Thoracic aorta (tissue), 2 donors: Measurements from ENCODE around the gene LRRN2. TPM values are rescaled to one million over a fixed set of nuclear protein-coding genes. Genes with fewer than 3 reads are reported as not detected.

Source experiments
- ATAC-seq: fragments of 150-250 bp; one replicate; pipeline ENCODE4 v1.8.0; 2017; ENCODE audit warnings: low read depth; ENCODE audit not compliant: insufficient number of reproducible peaks, low FRiP score
- DNase-seq: peaks from one replicate; pipeline ENCODE4 v3.0.0-alpha.2; 2020; ENCODE audit warnings: low spot score
- H3K27ac ChIP-seq, 2 donors: fragments of 200-600 bp; sonication (generic); 1 replicate in 1 of 2; 2 replicates in 1 of 2; pipeline ENCODE4 v1.5.1; 2016; ENCODE audit warnings: mild to moderate bottlenecking in 2 of 2, moderate library complexity in 2 of 2
- H3K27me3 ChIP-seq: fragments of 200-600 bp; sonication (generic); replicated peaks from 2 replicates; pipeline ENCODE4 v1.6.0; 2016; ENCODE audit warnings: mild to moderate bottlenecking; ENCODE audit not compliant: insufficient read depth
- H3K36me3 ChIP-seq: fragments of 200-600 bp; sonication (generic); one replicate; pipeline ENCODE4 v1.5.1; 2016
- H3K4me1 ChIP-seq, 2 donors: fragments of 200-600 bp; sonication (generic); 1 replicate in 1 of 2; 2 replicates in 1 of 2; pipeline versions ENCODE4 v1.5.1 to v1.6.0; 2016; ENCODE audit warnings: low read depth in 2 of 2, mild to moderate bottlenecking in 1 of 2; ENCODE audit not compliant: control insufficient read depth in 1 of 2
- H3K4me3 ChIP-seq: fragments of 200-600 bp; sonication (generic); 2 replicates; pipeline ENCODE4 v1.5.1; 2016; ENCODE audit warnings: mild to moderate bottlenecking
- H3K9me3 ChIP-seq: fragments of 200-600 bp; sonication (generic); 2 replicates; pipeline ENCODE4 v1.5.1; 2016
- total RNA-seq, 2 donors: library from RNA; depleted of rRNA; stranded (reverse); fragments of >200 nt; gene quantifications; one replicate each; pipeline versions ENCODE4 v1.1.0 to v1.2.3, GENCODE V29; 2016
- TF ChIP-seq, protein P1 (sequence below): fragments of 200-600 bp; sonication (generic); IDR thresholded peaks from one replicate; pipeline ENCODE4 v1.5.1; 2019; ENCODE audit warnings: antibody characterized with exemption

LRRN2 gene
- total RNA-seq, 2 donors from 2014 or later: 0.63 to 0.81 TPM

DNA sequence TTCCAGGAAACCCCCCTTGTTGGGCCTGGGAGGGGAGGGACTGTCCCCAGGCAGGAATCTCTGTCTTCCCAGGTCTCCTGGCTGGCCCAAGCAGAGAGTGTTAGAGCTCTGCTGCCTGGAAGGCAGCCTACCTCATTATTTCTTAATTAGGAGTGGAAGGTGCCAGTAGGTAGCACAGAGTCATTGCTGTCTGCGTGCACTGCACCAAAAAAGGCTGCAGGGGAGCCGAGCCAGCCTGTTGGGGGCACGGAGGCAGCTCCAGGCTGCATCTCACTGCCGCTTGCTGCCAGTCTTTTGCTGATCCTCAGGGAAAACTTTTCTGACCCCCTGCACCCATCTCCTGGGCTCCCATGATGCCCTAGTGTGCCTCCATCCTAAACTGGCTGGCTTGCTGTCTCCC, 58.1 kb downstream of the LRRN2 start:
- Histone ChIP-seq H3K36me3 (no peaks in the 10 kb centered on the region), H3K4me3 (no peak overlapping the region), H3K27me3 (no peaks in the 10 kb centered on the region), H3K4me1 (no peaks in the 10 kb centered on the region), H3K9me3 (no peaks in the 10 kb centered on the region), H3K27ac (no peak overlapping the region)
- ATAC-seq (no peak), DNase-seq (no peak)
- TF ChIP-seq, protein P1, sequence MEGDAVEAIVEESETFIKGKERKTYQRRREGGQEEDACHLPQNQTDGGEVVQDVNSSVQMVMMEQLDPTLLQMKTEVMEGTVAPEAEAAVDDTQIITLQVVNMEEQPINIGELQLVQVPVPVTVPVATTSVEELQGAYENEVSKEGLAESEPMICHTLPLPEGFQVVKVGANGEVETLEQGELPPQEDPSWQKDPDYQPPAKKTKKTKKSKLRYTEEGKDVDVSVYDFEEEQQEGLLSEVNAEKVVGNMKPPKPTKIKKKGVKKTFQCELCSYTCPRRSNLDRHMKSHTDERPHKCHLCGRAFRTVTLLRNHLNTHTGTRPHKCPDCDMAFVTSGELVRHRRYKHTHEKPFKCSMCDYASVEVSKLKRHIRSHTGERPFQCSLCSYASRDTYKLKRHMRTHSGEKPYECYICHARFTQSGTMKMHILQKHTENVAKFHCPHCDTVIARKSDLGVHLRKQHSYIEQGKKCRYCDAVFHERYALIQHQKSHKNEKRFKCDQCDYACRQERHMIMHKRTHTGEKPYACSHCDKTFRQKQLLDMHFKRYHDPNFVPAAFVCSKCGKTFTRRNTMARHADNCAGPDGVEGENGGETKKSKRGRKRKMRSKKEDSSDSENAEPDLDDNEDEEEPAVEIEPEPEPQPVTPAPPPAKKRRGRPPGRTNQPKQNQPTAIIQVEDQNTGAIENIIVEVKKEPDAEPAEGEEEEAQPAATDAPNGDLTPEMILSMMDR: no peak

DNA sequence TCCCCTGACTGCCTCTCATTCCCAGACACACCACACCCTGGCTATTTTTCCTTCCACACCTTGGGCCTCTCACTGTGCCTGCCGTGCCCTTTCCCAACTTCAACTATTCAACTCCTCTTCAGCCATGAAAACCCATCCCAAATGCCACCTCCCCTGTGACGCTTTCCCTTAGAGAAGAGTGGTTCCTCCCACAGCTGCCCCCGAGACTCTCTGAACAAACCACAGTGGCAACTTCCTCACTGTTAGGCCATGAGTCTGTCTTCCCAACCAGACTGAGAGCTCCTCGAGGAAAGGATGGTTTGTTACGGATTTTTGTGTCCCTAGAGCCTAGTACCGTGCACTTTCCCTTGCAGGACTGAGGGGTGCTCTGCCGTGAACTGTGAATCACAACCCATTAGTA, 59.2 kb downstream of the LRRN2 start:
- Histone ChIP-seq H3K27me3 (no peaks in the 10 kb centered on the region), H3K4me3 (no peak overlapping the region), H3K27ac (no peak overlapping the region), H3K36me3 (no peaks in the 10 kb centered on the region), H3K9me3 (no peaks in the 10 kb centered on the region), H3K4me1 (no peaks in the 10 kb centered on the region)
- TF ChIP-seq, protein P1: no peak
- DNase-seq (no peak), ATAC-seq (no peak)

DNA sequence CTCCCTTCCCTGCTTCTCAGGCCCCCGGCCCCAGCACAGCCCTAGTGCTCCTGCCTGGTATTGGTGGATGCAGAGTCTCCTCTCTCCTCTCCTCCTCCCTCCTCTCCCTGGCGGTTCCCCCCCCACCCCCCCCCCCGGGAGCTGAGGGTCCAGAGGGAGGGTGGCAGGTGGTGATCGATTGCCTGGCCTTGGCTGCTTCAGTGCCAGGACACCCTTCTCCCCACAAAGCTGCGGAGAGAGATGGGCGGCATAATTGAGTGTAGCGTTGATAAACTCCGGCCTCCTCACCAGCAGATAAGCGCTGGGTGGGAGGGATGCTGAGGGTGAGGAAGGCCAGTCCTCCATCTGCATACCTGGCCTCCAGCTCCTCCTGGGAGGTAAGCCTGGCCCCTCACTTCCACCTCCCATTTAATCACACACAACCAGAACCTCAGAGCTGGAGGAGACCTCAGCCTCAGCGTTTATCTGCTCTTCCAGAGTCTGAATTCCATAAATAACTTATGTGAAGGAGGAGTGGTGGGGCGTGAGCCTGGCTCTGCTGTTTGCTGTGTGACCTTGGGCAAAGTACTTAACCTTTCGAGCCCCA, 60.8 kb downstream of the LRRN2 start:
- TF ChIP-seq, protein P1: no peak
- no peaks in the 10 kb centered on the region for H3K4me1 ChIP-seq
- H3K27ac ChIP-seq: no peak overlapping the region
- H3K9me3 ChIP-seq: no peaks in the 10 kb centered on the region
- ATAC-seq (no peak), DNase-seq (no peak)
- H3K4me3 ChIP-seq: no peak overlapping the region
- no peaks in the 10 kb centered on the region for H3K36me3 ChIP-seq
- no peaks in the 10 kb centered on the region for H3K27me3 ChIP-seq

DNA sequence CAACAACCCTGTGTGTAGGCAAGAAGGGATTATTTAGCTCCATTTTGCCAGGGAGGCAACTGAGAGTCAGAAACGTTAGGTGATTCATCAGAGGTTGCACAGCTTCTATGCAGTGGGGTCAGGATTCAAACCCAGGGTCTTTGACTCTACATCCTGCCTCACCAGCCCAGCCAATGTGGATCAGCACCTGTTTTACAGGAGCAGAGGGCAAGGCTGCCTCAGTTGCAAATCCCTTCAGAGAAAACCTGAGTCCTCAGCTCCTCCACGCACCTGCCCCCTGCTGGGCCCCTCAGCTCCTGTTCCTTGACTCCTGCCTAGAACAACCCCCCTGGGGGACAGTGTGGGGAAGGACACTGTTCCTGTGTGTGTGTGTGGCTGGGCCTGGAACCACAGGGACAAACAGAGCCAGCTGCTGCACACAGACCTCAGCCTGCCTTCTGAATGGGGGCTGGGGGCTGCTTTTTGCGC, 61.6 kb downstream of the LRRN2 start:
- Histone ChIP-seq H3K27ac (no peak overlapping the region), H3K4me1 (no peaks in the 10 kb centered on the region), H3K9me3 (no peaks in the 10 kb centered on the region), H3K27me3 (no peaks in the 10 kb centered on the region), H3K4me3 (no peak overlapping the region), H3K36me3 (no peaks in the 10 kb centered on the region)
- TF ChIP-seq, protein P1: no peak
- DNase-seq: no peak
- no peak for ATAC-seq

DNA sequence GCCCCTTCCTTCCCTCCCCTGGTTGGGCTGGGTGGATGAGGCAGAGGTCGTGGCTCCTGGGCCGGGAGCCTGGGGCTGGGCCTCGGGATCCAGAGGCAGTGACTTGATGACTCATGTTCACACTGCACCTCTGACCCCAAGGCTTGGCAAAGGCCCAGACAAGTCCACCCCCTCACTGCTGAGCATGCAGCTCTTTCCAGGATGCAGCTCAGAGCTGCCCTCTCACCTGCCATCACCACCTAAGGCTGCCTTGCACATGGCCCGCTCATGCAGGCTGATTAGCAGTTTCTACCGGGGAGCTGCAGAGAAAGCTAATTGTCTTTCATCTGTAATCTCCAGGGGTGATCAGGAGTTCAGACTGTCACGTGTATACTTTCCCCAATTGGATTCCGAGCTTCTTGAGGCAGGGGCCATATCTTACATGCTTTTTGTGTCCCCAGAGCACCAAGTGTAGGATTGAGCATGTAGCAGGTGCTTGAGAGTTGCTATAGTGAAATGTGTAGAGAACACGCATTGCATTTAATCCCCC, 62.1 kb downstream of the LRRN2 start:
- no peak for DNase-seq
- no peak overlapping the region for H3K27ac ChIP-seq
- no peaks in the 10 kb centered on the region for H3K9me3 ChIP-seq
- no peaks in the 10 kb centered on the region for H3K27me3 ChIP-seq
- no peaks in the 10 kb centered on the region for H3K4me1 ChIP-seq
- TF ChIP-seq, protein P1: no peak
- no peaks in the 10 kb centered on the region for H3K36me3 ChIP-seq
- H3K4me3 ChIP-seq: no peak overlapping the region
- no peak for ATAC-seq
